ENCODE data around the gene RBBP7.

RBBP7 gene

DNA sequence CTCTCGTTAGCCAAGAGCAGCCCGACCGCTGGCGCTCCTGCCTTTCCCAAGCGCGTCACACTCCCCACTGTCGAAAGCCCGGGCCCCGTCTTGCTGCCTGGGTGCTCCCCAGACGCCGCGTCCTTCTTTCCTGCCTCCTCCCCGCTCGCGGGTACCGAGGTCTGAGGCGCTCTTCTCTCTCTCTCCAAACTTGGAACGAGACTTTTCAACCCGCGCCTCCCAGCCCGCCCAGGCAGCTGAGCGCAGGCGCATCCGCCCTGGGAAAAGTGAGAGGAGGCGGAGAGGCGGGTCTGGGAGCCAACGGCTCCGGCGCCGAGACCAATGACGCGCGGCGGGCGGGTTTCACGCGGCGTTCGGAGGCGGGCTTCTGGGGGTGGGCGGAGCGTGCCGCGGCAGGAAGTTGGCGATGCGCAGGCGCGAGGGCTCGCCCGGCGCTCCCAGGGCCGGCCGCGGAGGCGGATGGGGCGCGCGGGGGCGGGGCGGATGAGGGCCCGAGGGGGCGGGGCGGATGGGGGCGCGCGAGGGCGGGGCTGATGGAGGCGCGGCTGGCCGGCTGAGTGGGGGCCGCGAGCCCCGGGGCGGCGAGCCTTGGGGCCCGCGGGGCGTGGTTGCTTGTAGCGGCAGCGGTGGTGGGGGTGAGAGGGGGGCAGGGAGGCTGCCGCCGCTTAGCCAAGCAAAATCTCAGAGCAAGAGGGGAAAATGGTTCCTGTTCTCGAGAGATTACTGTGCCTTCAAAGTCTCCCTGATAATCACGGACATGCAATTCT, at the start of gene RBBP7:
RBBP7 (minus strand) TSS at position 268 of the 767 bp plus-strand sequence. CDS start 309 bp downstream, outside the sequence.
- DNase-seq, result peak; percentile 79

DNA sequence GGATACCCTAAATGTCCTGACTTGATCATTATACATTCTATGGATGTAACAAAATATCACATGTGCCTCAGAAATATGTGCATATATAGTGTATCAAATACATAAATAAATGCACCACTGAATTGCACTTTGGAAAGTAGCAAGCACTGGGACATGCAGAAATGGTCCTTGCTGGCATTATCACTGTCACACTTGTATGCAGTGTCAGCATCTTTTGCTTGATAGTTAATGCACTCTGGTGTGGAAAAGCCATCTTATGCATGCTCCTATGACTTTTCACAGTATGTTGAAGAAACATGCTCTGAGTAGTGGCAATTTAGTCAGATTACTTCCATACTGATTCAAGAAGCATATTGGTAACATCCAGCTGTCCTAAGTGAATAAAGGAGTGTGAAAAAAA, 48.8 kb upstream of the RBBP7 start:
- DNase-seq, result no peak

DNA sequence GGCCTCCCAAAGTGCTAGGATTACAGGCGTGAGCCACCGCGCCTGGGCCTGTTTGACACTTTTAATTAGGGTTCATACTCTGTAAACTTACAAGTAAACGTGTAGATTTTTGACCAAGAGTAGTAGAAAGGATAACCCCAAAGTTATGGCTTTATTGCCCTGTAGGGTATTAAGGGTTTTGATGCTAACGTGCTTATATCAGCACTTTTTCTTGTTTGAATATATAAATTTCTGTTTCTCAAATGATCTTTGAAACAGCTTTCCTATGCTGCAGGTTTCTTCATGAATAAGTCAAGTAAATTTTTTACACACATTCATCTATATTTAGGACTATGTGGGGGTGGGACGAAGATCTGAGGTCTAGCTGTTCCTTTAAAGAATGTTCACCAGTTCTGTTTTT, 47.0 kb upstream of the RBBP7 start:
- DNase-seq, result no peak

DNA sequence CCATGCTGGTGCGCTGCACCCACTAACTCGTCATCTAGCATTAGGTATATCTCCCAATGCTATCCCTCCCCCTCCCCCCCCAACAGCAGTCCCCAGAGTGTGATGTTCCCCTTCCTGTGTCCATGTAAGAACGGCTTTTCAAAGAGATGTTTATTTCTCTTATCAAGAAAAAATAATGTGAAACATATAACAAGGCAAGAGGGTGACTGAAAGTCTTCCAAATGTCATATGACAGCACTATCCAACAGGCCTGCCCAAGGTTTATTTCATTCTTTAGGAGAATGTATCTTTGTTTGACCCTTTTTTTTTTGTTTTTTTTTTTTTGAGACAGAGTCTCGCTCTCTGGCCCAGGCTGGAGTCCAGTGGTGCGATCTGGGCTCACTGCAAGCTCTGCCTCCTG, 46.4 kb upstream of the RBBP7 start:
- DNase-seq, result no peak

DNA sequence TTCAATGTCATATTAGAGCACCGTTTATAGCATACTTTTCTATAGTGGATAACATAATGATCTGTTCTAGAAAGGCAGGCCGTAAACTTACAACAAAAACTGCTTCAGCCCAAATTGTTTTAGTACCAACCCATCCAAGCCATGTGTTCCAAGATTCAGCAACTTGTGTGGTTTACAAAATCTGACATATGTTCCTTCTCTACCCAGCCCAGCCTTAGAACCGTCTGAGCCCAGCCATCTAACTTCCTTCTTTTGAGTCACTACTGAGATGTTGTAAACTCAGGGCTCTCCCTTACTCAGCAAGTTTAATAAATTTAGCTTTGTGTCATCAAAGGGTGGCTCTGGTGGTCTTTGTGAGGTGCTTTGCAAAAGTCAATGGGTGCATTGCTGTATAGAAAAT, 43.9 kb upstream of the RBBP7 start:
- DNase-seq, result peak; percentile 87

DNA sequence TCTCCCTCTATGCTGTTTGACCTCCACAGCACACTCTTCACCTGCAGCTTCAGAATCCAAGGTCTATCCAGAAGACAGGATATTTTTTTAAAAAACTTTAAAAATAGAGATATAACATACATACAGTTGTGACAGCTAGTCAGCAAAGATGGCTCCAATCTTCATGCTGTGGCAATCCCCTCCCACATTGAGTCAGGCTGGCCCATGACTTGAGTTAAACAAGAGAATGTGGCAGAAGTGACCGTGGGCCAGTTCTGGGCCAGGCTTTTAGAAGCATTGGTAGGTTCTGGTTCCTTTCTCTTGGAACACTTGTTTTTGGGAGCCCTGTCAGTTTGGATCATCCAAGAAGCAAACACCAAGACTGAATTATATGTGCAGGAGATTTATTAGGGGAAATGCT, 40.2 kb upstream of the RBBP7 start:
- DNase-seq, result no peak

DNA sequence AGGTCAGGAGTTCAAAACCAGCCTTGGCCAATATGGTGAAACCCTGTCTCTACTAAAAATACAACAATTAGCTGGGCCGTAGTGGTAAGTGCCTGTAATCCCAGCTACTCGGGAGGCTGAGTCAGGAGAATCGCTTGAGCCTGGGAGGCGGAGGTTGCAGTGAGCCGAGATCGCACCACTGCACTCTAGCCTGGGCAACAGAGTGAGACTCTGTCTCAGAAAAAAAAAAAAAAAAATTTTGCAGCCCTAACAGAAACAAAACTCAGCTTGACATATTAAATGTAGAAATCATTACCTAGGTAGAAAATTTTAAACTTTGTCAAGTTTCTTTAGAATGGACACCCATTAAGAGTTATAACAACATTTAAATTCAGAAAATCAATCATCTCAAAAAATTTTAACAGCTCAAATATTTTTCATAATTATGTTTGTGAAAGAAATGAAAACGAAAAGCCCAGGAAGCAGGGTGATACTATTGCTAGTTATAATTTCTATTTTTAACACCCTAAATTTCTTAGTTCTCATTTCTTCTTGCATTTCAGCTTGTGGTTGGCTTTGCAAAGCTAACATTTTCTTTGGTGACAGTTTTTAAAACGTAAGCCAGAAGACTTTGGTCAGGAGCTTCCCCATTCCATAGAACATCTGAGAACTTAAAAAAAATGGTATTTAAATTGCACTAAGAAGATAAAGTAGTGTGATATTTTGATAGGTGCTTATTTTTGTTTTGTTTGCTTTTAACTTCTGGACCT, 33.3 kb upstream of the RBBP7 start:
- peak; percentile 88 for DNase-seq

DNA sequence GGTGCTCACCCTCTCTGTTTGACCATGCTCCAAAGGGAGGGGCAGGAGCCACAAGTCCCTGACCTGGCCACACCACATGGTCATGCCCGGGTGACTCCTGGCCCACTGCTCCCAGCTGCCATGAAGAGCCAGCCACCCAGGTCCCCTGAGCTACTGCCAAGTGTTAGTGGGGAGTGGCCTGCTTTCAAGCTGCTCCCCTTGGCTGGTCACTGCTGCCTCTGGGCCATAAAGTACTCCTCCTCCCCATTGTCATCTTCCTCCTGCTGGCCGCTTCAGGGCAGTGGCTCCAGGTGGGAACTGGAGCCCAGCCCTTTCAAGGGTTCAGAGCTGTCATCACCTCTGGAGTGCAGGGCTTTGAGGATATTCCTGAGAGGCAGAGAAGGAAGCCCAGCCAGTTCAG, 27.3 kb upstream of the RBBP7 start:
- DNase-seq, result no peak

DNA sequence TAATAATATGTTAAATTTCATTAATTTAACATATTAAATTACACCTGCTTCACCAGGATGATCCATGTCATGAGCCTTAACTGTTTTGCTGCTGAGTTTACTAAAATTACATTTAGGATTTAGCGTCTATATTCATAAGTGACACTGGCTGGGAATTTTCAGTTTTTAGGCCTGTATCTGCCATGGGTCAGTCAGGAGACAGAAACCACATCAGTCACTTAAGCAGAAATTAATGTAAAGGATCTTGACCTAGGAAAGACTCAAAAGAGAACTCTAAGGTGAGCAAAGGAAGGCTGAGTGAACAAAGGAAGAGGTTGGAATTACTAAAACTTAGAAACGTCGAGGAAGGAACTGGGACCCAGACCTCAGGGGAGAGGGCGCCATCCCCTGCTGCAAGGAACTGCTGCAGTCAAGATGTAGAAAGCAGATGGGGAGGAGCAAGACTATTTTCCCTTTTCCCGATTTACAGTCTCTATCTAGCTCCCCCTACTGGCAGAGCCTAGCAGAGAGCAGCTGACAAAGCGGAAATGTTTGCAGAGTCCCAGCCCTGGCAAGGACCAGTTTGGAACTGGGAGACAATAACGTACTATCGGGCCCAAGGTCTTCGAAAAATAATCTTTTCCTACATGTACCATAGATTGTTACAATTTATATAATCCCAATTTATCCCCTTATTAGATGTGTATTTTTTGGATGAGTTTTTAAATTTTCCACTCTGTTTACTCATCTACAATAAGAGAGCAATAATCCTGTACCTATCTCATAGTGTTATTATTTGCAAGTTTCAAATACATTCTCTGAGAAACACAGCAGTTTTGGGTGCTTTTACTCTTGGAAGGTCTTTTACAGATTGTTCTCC, 22.6 kb upstream of the RBBP7 start:
- DNase-seq, result peak; percentile 75

DNA sequence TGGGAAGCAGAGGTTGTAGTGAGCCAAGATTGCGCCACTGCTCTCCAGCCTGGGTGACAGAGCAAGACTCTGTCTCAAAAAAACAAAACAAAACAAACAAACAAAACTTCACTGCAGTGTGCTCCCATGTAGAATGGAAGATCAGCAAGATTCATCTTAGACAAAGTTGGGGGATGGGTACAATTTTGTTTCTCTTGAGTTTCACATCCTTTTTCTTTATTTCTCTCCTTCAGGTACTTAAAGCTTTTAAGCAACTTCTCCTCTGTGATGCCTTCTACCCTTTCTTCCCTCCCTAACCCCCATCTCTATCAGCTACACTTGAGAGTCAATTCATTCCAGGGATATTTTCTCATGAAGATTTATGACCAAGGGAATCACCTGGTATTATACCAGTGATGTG, 15.5 kb upstream of the RBBP7 start:
- peak; percentile 47 for DNase-seq

DNA sequence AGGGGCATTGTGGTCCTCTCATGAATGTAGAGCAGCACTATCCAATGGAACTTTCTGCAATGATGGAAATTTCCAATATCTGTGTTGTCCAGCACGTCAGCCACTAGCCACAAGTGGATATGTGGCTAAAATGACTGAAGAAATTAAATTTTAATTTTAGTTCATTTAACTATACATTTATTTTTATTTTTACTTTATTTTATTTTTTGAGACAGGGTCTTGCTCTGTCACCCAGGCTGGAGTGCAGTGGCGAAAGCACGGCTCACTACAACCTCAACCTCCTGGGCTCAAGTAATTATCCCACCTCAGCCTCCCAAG, 13.3 kb upstream of the RBBP7 start:
- no peak for DNase-seq

DNA sequence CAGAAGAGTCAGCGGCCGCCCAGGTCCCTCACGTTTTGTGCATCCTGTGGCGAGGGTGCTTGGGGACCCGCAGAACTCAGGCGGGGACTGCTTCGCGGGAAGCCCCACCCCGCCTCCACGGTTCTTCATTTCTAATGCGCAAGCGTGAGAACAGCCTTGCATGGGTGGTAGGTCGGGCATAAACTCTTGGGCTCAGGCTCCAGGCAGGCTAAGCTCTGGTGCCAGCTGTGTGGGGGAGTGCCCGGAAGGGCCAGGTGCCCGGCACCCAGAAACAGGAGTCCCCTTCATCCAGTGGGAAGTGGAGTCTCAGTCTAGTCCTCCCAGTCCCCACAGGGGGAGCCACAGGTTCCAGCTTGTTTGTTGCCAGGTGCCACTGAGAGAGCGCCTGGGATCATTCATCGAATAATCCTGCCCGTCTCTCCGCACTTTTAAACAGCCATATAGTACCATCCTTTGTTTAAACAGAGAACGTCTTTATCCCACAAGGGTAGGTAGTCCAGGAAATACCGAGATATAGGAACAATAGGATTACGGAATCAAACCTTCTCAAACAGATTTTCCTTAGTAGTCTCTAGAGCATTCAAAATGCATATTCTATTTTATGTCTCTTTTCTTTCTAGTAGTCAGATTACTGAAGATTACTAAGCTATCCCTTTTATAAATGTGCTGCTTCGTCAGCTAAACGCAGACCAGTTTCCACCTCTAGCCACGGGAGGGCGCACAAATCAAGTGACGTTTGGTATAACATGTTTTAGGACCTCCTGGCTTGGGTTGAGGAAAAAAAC, 12.7 kb upstream of the RBBP7 start:
- DNase-seq, result peak; percentile 42

DNA sequence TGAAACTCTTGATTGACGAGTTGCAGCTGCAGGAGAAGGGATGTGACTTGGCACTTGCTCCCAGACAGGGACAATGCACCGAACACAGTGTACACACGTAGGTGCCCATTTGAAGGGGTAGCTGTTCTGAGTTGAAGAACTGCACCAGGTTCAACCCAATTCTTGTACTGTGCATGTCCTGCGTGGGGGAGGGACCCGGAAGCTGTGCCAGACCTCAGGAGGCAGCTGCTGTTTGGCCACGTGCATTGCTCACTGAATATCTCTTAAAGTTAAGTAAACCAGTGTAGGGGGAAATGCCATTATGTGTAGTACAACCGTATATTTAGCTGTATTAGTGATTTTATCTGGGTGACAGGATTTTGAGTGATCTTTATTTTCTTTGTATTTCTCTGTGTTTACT, 12.0 kb upstream of the RBBP7 start:
- DNase-seq, result no peak

DNA sequence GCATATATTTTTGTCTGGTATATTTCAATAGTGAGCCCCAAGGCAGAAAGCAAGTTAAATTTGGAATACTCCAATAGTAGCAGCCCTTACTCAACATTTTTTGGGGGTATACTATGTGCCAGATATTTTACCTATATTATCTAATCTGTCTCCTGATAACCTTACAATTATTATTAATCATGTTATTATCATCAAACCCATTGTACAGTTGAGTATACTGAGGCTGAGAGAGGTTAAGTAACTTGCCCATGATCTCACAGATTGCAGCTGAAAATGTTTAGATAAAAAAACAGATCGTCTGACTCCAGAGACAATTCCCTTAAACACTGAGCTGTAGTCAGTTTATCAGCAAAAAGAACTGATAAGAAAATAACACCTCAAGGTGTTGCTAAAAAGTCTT, 6.5 kb upstream of the RBBP7 start:
- no peak for DNase-seq

DNA sequence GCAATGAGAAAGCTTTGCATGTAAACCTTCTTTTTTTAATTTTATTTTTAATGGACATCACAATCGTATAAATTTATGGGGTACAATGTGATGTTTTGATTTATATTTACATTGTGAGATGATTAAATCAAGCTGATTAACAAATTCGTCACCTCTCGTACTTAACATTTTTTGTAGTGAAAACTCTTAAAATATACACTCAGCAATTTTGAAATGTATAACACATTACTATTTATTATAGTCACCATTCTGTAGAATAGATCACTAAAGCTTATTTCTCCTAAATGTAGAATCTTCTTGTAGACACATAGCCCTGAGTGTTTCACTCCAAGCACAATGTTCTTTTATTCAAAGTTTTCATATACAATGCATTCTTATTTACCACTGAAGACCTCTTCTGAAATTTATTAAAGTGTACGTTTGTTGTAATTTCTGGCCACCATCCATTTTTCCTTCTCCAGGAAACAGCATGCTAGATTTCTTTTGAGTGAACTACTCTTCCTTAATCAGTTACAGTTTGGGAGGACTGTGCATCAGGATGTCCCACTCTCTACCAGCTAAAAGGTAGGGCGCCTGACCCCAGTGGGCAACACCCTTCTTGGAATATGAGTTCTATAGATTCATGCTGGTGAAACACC, 4.4 kb upstream of the RBBP7 start:
- DNase-seq, result no peak

DNA sequence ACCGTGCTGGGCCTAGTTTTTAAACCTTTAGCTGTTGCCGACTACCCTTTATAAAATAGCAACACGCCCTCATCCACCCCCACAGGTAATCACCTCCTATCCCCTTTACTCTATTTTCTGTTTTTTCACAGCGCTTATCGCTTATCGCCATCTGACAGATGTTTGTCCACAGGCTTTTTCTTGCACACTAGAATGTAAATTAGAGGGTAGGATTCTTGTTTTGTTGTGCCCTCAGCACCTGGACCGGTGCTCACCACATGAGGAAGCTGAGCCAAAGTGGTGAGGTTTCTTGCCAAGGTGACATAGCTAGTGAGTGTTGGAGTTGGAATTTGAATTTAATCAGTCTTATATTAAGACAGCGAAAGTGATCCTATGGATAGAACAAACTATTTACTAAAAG, 2.9 kb upstream of the RBBP7 start:
- no peak for DNase-seq

DNA sequence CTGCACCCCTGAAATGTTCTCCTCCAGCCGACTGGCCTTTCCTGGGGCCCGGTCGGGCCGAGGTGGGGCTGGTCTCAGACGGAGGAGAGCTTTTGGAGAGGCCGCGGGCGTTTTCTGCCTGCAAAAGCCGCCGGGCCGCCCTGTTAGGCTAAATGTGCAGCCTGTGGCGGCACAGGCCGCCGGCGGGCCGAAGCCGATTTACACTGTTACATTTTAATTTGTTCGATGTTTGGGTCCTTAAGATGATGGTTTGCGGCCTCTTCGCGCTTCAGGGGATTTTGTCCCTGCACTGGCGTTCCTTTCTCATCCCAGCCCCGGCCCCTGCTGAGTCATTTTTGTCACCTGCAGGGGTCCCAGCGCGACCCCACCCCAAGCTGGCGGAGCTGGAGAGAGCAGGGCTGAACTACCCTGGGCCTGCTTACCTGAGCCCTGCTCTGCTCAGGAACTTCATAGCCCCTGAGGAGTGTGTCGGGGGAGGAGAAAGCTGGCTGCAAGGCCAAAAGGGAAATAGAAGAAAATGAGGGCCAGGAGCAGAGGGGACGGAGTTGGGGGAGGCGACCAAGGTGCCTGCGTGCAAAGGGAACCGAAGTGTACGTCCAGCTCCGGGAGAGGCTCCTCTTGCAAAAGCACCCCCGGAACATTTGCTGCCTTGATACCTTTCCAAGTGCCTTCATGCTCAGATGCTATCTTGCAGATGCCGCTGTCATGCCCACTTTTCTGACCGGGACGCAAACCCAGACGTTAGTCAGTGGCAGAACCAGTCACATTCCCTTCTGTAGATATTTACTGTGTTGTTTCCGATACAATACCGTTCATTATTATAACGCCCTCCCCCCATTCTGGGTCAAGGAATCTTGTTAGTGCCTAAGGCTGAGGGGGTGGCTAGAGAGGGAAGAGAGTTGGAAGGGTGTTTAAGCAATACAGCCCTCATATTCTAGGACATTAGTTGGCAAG, 977 bp upstream of the RBBP7 start:
- no peak for DNase-seq

DNA sequence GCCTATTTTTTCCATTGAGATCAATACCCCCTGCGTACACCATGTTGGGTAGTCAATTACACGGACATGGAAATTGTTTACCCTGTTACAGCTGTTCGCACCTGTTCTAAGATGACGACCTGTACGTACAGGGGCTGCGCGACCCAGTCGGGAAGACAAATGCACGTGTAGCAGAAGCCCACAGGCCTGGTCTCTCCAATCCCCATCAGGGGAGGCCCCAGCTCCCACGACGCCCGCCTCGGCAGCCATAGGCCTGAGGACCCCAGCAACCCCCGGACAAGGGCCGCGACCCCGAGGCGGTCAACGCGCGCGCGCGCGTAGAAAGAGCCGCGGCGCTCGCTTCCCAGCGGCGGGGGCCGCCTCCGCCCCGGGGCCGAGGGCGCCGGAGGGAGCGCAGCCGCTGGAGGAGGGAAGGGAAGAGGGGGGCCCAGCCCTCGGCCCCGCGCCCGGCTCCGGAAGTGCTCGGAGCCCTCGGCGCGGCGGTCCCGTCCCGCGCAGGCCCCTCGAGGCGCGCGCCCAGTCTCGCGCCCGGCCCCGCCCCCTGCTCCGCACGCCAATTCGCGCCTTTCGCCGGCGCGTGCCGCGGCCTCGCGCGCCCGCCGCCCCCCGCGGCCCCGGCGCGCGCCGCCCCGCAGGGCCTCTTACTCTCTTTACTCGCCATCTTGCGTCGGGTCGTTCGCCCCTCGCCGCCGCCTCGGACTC, 618 bp downstream of the RBBP7 start:
- no peak for DNase-seq

DNA sequence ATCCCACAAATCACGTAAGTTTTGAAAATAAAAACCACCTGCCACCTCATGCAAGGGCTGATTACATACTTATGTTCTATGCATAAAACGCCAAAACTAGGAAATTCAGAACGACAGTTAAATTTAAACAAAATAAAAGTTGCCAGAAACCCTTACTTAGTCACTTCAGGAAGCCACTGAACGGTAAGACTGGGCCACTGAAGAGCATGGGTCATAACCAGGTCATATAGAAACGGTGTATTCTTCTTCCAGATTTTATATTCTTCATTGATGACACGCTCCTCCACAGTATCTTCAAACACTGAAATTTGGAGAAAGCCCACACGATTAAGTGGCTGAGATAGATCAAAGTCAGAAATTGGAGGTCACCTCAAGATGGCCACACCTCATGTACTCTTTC, 1.2 kb downstream of the RBBP7 start:
- DNase-seq, result no peak

DNA sequence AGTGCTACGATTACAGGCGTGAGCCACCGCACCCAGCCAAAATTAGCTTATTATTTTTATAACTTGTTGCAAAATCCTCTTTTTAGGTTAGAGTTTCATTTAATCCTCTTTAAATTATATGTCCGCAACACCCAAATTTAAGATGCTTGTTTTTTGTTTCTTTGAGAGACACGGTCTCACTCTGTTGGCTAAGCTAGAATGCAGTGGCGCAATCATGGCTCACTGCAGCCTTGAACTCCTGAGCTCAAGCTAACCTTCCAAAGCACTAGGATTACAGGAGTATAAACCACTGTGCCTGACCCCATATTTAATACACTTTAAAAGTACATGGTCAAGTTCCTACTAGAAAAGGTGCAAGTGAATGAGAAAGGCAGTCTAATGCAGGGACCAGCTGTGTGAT, 2.2 kb downstream of the RBBP7 start:
- DNase-seq, result no peak

DNA sequence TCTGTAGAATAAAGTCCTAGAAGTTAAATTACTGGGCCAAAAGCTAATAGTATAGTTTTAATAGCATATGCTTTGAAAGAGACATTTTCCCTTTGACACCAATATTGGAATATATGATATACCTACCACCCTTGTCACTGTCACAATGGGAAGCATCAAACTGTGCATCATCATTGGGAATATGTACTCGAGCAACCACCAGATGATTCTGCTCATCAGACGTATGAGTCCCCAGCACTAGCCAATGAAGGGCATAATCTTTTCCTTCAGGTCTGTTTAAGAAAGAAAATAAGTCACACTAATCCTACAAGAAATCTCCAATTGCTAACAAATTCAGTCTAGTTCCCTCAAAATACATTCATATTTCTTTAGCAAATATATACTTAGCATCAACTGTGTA, 7.3 kb downstream of the RBBP7 start:
- DNase-seq, result no peak
